Activated effector memory CD4-positive, alpha-beta T cell treated with anti-CD3 and anti-CD28 coated beads, Interleukin-2, amount 50 U/mL, for 16 hours (primary cell): ENCODE results near the gene POLR2M.

Experiments
- DNase-seq: peaks from one replicate; pipeline ENCODE4 v3.0.0-alpha.2; 2020

Gene POLR2M

GRCh38 chr15:57694279-57694678, 12.2 kb upstream of the POLR2M start:
- no peak for DNase-seq

- no peak for DNase-seq
Observed at GRCh38 chr15:57696146-57696545, 10.4 kb upstream of the POLR2M start.

- DNase-seq: no peak
Observed at GRCh38 chr15:57697588-57697987, 8.9 kb upstream of the POLR2M start.

- no peak for DNase-seq
Observed at GRCh38 chr15:57698243-57698642, 8.3 kb upstream of the POLR2M start.

GRCh38 chr15:57698991-57699390, 7.5 kb upstream of the POLR2M start:
- DNase-seq: no peak

GRCh38 chr15:57703387-57703786, 3.1 kb upstream of the POLR2M start:
- no peak for DNase-seq

GRCh38 chr15:57704441-57704840, 2.1 kb upstream of the POLR2M start:
- DNase-seq: no peak

GRCh38 chr15:57705746-57706404, 639 bp upstream of the POLR2M start:
- DNase-seq: no peak

GRCh38 chr15:57708047-57708446, 1.5 kb downstream of the POLR2M start:
- DNase-seq: no peak

GRCh38 chr15:57718309-57718708, 11.8 kb downstream of the POLR2M start:
- DNase-seq: no peak

- DNase-seq: no peak
Observed at GRCh38 chr15:57720867-57721266, 14.4 kb downstream of the POLR2M start.

- no peak for DNase-seq
Observed at GRCh38 chr15:57726411-57726810, 19.9 kb downstream of the POLR2M start.

- DNase-seq: no peak
Observed at GRCh38 chr15:57727031-57727430, 20.5 kb downstream of the POLR2M start.

GRCh38 chr15:57728436-57728835, 21.9 kb downstream of the POLR2M start:
- no peak for DNase-seq

GRCh38 chr15:57730876-57731275, 24.4 kb downstream of the POLR2M start:
- DNase-seq: no peak

- no peak for DNase-seq
Observed at GRCh38 chr15:57731530-57732103, 25.1 kb downstream of the POLR2M start.

GRCh38 chr15:57732526-57733331, 26.2 kb downstream of the POLR2M start:
- DNase-seq: peak; percentile 76

GRCh38 chr15:57734860-57735259, 28.3 kb downstream of the POLR2M start:
- no peak for DNase-seq

GRCh38 chr15:57735431-57735830, 28.9 kb downstream of the POLR2M start:
- DNase-seq: no peak

GRCh38 chr15:57735891-57736290, 29.4 kb downstream of the POLR2M start:
- DNase-seq: no peak

- DNase-seq: no peak
Observed at GRCh38 chr15:57736591-57736990, 30.1 kb downstream of the POLR2M start.

- no peak for DNase-seq
Observed at GRCh38 chr15:57738734-57739237, 32.3 kb downstream of the POLR2M start.

- no peak for DNase-seq
Observed at GRCh38 chr15:57740048-57740447, 33.5 kb downstream of the POLR2M start.

- DNase-seq: no peak
Observed at GRCh38 chr15:57741089-57741488, 34.6 kb downstream of the POLR2M start.
